ENCODE results near the gene SC5D. TPM values are rescaled to one million over a fixed set of nuclear protein-coding genes. Genes with fewer than 3 reads are reported as not detected.

SC5D gene
- total RNA-seq, 4 donors from 2014 or later = 43.6 to 75.8 (median 56.8) TPM

DNA sequence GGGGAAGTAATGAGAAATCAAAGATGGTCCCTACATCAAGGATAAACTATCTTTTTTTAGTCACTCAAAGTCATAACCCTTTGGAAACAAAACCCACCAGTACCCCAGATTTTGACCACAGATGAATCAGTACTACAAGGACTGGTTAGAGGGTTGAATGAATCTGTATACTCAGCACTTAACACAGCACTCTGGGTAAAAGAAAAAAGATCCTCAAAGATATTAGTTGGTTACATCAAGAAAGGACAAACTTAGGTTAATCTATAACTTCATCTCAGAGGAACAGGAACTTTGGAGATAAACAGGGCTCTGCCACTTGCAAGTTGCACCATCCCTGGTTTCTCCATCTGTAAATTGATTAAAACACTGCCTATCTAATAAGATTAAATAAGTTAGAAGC is 18.8 kb downstream of the SC5D start:
- Histone ChIP-seq H3K9me3 (no peaks in the 10 kb centered on the region), H3K27me3 (no peaks in the 10 kb centered on the region), H3K4me3 (no peak overlapping the region), H3K4me1 (no peaks in the 10 kb centered on the region), H3K36me3 (peaks cover 7 to 32% (median 9%) of the 10 kb centered on the region in 3 donors), H3K27ac (no peak overlapping the region)
- DNase-seq = no peak
- TF ChIP-seq, protein P1, sequence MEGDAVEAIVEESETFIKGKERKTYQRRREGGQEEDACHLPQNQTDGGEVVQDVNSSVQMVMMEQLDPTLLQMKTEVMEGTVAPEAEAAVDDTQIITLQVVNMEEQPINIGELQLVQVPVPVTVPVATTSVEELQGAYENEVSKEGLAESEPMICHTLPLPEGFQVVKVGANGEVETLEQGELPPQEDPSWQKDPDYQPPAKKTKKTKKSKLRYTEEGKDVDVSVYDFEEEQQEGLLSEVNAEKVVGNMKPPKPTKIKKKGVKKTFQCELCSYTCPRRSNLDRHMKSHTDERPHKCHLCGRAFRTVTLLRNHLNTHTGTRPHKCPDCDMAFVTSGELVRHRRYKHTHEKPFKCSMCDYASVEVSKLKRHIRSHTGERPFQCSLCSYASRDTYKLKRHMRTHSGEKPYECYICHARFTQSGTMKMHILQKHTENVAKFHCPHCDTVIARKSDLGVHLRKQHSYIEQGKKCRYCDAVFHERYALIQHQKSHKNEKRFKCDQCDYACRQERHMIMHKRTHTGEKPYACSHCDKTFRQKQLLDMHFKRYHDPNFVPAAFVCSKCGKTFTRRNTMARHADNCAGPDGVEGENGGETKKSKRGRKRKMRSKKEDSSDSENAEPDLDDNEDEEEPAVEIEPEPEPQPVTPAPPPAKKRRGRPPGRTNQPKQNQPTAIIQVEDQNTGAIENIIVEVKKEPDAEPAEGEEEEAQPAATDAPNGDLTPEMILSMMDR (IDR thresholded peaks at IDR 0.05) = no peak
- TF ChIP-seq POLR2A (IDR thresholded peaks at IDR 0.05) = no peak
- intact Hi-C loops (cut with DNase I) = no loop called here

DNA sequence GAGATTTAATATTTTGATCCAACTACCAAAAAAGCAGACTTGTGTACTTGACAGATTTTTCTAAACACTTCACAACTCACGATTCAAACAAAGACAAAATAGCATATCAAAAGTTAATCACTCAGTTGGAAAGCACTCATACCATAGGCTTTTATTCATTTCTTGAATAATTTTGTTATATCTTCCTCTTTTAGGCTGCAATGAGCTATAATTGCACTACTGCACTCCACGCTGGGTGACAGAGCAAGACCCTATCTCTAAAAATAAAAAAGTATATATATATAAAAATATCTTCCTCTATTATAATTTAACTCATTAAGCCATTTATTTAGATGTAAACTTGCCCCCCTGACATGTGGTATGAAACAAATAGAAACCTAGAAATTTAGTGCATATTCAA is 19.9 kb downstream of the SC5D start:
- WGBS, 2 donors = 64 to 66% methylated on average over 2 of the region's 2 CpGs
- intact Hi-C loops (cut with DNase I) = no loop called here

DNA sequence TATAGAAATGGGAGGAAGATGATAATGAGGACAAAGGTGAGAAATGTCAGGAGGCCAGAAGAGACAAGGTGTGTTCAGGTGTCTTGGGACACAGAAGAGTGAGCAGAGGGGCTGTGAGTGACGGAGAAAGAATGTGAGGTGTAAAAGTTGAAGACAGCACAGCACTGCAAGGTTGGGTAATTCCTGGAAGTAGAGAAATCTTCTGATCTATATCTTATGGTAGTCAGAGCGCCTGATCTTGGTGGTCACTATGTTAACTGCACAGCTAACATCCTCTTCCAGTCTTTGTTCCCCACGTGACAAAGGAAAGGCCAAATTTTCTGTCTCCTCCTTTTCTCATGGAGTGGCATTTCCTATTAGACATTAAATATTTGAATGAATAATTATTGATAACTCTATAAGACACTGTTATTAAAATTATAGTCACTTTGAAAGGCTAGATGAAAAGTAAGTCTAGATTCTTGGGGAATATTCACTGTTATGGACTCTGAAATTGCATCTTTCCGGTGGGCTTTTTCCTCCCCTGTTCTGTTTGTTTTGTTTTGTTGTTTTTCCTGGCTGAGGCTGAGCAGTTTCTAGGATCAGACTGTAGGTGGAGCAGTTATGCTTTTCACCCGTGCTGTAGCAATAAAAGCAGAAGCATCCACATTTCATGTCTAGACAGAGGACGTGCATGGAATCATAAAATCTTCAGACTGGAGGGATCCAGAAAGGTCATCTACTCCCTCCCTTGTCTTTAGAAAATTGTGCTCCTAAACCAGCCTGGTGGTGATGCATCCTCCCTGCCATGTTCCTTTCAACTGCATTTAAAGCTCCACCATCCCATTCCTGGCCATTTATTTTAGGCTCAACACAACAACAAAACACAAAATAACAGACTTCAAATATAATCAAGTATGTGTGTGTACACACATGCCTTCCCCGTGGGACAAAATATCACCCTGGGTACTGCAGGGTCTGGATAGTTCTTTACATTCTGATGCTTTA is 26.6 kb downstream of the SC5D start:
- intact Hi-C loops (cut with DNase I) = no loop called here
- 17 to 23% methylated on average over 7 of the region's 7 CpGs for WGBS, 2 donors

More for the DNA sequence above, 19.9 kb downstream of the SC5D start:
- TF ChIP-seq POLR2A (IDR thresholded peaks at IDR 0.05) = no peak
- TF ChIP-seq, protein P1 (IDR thresholded peaks at IDR 0.05) = no peak
- peaks cover 0 to 21% (median 0%) of the 10 kb centered on the region in 3 donors for H3K36me3 ChIP-seq
- no peak overlapping the region for H3K4me3 ChIP-seq
- H3K27me3 ChIP-seq = no peaks in the 10 kb centered on the region
- no peaks in the 10 kb centered on the region for H3K9me3 ChIP-seq
- no peaks in the 10 kb centered on the region for H3K4me1 ChIP-seq
- no peak for DNase-seq
- H3K27ac ChIP-seq = no peak overlapping the region

DNA sequence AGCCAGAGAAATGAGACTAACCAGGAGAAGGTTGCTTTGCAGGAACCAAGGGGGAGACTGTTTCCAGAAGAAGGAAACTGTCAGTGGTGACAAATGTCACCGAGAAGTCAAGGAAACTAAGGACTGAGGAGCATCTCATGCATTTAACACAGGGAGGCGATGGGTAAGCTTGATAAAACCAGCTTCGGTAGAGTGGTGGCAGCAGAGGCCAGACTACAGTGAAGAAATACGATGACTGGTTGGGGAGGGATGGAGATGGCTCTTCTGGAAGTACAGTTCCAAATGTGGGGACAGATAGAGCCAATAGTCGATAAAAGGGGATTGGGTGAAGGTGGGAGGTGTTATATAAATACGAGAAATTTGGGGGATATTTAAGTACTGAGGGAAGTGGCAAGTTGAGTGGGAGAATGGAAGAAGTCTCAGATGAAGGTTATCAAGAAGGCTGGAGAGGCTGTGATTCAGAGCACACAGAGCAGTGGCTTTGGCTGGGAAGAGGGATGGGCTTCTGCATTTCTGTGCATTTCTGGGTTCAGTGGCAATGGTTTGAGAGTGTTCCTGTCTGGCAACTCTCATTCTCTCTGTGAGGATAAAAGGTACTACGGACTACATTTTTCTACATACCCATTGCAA is 29.2 kb downstream of the SC5D start:
- H3K4me1 ChIP-seq = no peaks in the 10 kb centered on the region
- DNase-seq = no peak
- 25 to 31% methylated on average over 7 of the region's 7 CpGs for WGBS, 2 donors
- H3K36me3 ChIP-seq = no peaks in the 10 kb centered on the region
- H3K27ac ChIP-seq = no peak overlapping the region
- H3K4me3 ChIP-seq = no peak overlapping the region
- H3K27me3 ChIP-seq = peaks cover 0 to 5% (median 0%) of the 10 kb centered on the region in 4 donors
- intact Hi-C loops (cut with DNase I) = loop anchor here (10.0 kb wide), 1 partner anchor 133 kb away; the partner anchor contains the start of genes SORL1 and SORL1-AS1
- no peaks in the 10 kb centered on the region for H3K9me3 ChIP-seq
- TF ChIP-seq, protein P1 (IDR thresholded peaks at IDR 0.05) = peak in 5 of 6 experiments; percentile 35 to 61 (median 49)
- no peak for TF ChIP-seq POLR2A (IDR thresholded peaks at IDR 0.05)

More for the DNA sequence above, 26.6 kb downstream of the SC5D start:
- Histone ChIP-seq H3K4me1 (no peaks in the 10 kb centered on the region), H3K27ac (no peak overlapping the region), H3K36me3 (no peaks in the 10 kb centered on the region), H3K27me3 (peaks cover 0 to 5% (median 0%) of the 10 kb centered on the region in 4 donors), H3K4me3 (no peak overlapping the region), H3K9me3 (no peaks in the 10 kb centered on the region)
- DNase-seq = no peak
- TF ChIP-seq POLR2A (IDR thresholded peaks at IDR 0.05) = no peak
- TF ChIP-seq, protein P1 (IDR thresholded peaks at IDR 0.05) = peak; percentile 65 to 80 (median 73)

Data from esophagus squamous epithelium (tissue), 5 donors.